A673 (cell line): ENCODE results near the gene THOC7. TPM values are rescaled to one million over a fixed set of nuclear protein-coding genes. Genes with fewer than 3 reads are reported as not detected.

Experiments
- BruUV-seq: library from RNA; stranded (reverse); fragments of 400-500 nt; replicated peaks from 2 replicates; lab custom pipeline; 2021; lab: Mats Ljungman, UMichigan
- CTCF ChIA-PET: fragments of 300-600 bp; sonication (Branson Sonifier 250); formaldehyde crosslinking; loops from one replicate; lab custom pipeline; 2022; ENCODE audit warnings: antibody characterized with exemption; lab: Charles Lee
- POLR2A ChIA-PET: fragments of 300-600 bp; sonication (Branson Sonifier 250); formaldehyde crosslinking; loops from one replicate; lab custom pipeline; 2022; ENCODE audit warnings: antibody characterized with exemption; ENCODE audit not compliant: low non-redundant PET; lab: Charles Lee
- DNase-seq: peaks from one replicate; pipeline ENCODE4 v3.0.0-alpha.2; 2015; ENCODE audit warnings: low spot score
- H3K27ac ChIP-seq: fragments of 200-600 bp; sonication (generic); 2 replicates; pipeline ENCODE4 v1.5.1; 2016; ENCODE audit warnings: mixed run types, low read depth, mild to moderate bottlenecking, mixed read lengths, antibody characterized with exemption, low read length; ENCODE audit not compliant: poor library complexity, severe bottlenecking
- H3K27me3 ChIP-seq: fragments of 200-600 bp; sonication (generic); replicated peaks from 2 replicates; pipeline ENCODE4 v1.6.1; 2017; ENCODE audit warnings: mixed run types, low read depth, mild to moderate bottlenecking, mixed read lengths, antibody characterized with exemption, low read length; ENCODE audit not compliant: insufficient read depth, poor library complexity
- H3K36me3 ChIP-seq: fragments of 200-600 bp; sonication (generic); 2 replicates; pipeline ENCODE4 v1.6.1; 2016; ENCODE audit warnings: mixed run types, mild to moderate bottlenecking, mixed read lengths, antibody characterized with exemption, low read length; ENCODE audit not compliant: insufficient read depth, poor library complexity, severe bottlenecking
- H3K4me1 ChIP-seq: fragments of 200-600 bp; sonication (generic); 2 replicates; pipeline ENCODE4 v1.6.1; 2017; ENCODE audit warnings: mixed run types, mild to moderate bottlenecking, mixed read lengths, antibody characterized with exemption, low read length; ENCODE audit not compliant: insufficient read depth, poor library complexity, severe bottlenecking
- H3K4me3 ChIP-seq: fragments of 200-600 bp; sonication (generic); 2 replicates; pipeline ENCODE4 v1.5.1; 2016; ENCODE audit warnings: low read depth, mixed run types, mild to moderate bottlenecking, mixed read lengths, low read length; ENCODE audit not compliant: poor library complexity, severe bottlenecking
- H3K9me3 ChIP-seq: fragments of 200-600 bp; sonication (generic); 2 replicates; pipeline ENCODE4 v1.6.1; 2016; ENCODE audit warnings: mixed run types, low read depth, mild to moderate bottlenecking, mixed read lengths, antibody characterized with exemption, low read length; ENCODE audit not compliant: poor library complexity, severe bottlenecking
- EZH2 ChIP-seq: fragments of 200-600 bp; sonication (generic); IDR thresholded peaks from 2 replicates; pipeline ENCODE4 v1.6.1; 2017; ENCODE audit warnings: borderline replicate concordance, low read depth, mild to moderate bottlenecking, mixed read lengths, antibody characterized with exemption, low read length; ENCODE audit not compliant: poor library complexity, severe bottlenecking
- intact Hi-C: fragments of 100-400 bp; cut with micrococcal nuclease; formaldehyde crosslinking; loops from one replicate; pipeline ENCODE4 v1.10.0; 2022; ENCODE audit not compliant: unreplicated experiment
- total RNA-seq: library from RNA; stranded (reverse); gene quantifications from 2 replicates; pipeline ENCODE4 v1.2.3, GENCODE V29; 2021
- TF ChIP-seq, protein P1 (sequence below): fragments of 300-800, 200-600 bp; sonication (generic); conservative IDR thresholded peaks from 2 replicates; pipeline ENCODE4 v1.5.1; 2017; ENCODE audit warnings: low read depth, mild to moderate bottlenecking, antibody characterized with exemption, low read length, moderate library complexity, mixed read lengths

The THOC7 gene
- total RNA-seq, 1 experiment from 2014 or later, result 37.3 TPM

DNA sequence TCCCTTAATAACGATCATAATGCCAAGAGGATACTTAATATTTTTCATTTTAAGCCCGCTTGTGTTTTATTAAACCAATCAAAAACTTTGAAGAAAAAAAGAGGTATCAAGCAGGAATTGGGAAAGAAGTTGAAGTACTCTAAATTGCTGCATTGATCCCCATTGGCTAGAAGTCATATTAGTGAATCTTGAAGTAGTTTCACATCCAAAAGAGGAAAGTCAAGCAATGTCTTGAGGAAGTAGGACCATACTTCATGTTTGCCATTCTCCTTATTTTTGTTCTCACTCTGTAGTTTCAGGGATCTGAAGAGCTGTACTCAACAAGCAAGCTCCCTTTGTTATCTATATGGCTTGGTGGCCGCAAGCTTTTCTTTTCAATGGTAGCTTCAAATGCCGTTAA, 46.4 kb upstream of the THOC7 start:
- ChIA-PET CTCF (no interaction called here), POLR2A (no interaction called here)
- Histone ChIP-seq H3K4me1 (no peaks in the 10 kb centered on the region), H3K4me3 (no peak overlapping the region), H3K27ac (no peak overlapping the region), H3K9me3 (no peaks in the 10 kb centered on the region), H3K27me3 (no peaks in the 10 kb centered on the region), H3K36me3 (no peaks in the 10 kb centered on the region)
- BruUV-seq, result no TSS peak
- TF ChIP-seq, protein P1, sequence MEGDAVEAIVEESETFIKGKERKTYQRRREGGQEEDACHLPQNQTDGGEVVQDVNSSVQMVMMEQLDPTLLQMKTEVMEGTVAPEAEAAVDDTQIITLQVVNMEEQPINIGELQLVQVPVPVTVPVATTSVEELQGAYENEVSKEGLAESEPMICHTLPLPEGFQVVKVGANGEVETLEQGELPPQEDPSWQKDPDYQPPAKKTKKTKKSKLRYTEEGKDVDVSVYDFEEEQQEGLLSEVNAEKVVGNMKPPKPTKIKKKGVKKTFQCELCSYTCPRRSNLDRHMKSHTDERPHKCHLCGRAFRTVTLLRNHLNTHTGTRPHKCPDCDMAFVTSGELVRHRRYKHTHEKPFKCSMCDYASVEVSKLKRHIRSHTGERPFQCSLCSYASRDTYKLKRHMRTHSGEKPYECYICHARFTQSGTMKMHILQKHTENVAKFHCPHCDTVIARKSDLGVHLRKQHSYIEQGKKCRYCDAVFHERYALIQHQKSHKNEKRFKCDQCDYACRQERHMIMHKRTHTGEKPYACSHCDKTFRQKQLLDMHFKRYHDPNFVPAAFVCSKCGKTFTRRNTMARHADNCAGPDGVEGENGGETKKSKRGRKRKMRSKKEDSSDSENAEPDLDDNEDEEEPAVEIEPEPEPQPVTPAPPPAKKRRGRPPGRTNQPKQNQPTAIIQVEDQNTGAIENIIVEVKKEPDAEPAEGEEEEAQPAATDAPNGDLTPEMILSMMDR, result no peak
- no peak for TF ChIP-seq EZH2
- DNase-seq, result no peak
- intact Hi-C loops, result no loop called here

DNA sequence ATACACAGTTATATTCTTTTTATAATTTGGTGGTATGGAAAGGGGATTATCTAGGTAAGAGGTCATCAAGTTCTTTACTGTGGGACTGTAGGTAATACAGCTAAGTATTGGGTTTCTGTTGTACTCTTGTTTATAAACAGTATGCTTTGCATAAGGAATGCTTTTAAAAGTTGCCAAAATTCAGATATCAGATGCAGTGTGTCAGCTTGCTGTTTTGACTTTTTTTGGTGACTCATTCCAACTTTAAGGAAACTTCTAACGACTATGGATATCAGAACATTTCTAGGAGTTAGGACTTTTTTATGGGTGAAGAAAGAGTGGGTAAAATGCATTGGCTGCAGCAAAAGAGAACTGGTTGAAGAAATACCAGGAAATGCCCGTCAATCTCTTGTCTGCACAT, 45.8 kb upstream of the THOC7 start:
- TF ChIP-seq, protein P1, result no peak
- TF ChIP-seq EZH2, result no peak
- no peaks in the 10 kb centered on the region for H3K9me3 ChIP-seq
- no peaks in the 10 kb centered on the region for H3K36me3 ChIP-seq
- H3K27me3 ChIP-seq, result no peaks in the 10 kb centered on the region
- intact Hi-C loops, result no loop called here
- no peak overlapping the region for H3K27ac ChIP-seq
- BruUV-seq, result no TSS peak
- no peak for DNase-seq
- POLR2A ChIA-PET, result no interaction called here
- H3K4me1 ChIP-seq, result no peaks in the 10 kb centered on the region
- no peak overlapping the region for H3K4me3 ChIP-seq
- CTCF ChIA-PET, result no interaction called here

DNA sequence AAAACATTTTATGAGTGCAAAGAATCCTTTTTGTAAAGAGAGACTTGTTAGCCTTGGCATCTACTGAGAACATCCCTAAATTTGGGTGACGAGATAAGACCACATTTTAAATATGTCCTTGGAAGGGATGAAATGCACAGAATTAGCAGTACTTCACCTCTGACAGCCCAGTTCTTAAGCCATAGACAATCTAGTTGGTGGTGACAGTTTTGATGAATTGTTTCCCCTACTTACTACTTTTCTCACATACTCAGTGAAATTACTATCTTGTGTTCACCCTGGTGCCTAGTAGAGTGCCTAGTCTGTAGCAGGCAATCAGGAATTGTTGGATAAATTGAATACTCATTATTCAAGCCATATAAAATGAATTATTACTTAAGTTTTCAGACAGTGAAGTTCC, 45.2 kb upstream of the THOC7 start:
- ChIA-PET POLR2A (no interaction called here), CTCF (no interaction called here)
- Histone ChIP-seq H3K27me3 (no peaks in the 10 kb centered on the region), H3K9me3 (no peaks in the 10 kb centered on the region), H3K4me3 (no peak overlapping the region), H3K4me1 (no peaks in the 10 kb centered on the region), H3K36me3 (no peaks in the 10 kb centered on the region), H3K27ac (no peak overlapping the region)
- no peak for TF ChIP-seq EZH2
- TF ChIP-seq, protein P1, result no peak
- BruUV-seq, result no TSS peak
- DNase-seq, result no peak
- intact Hi-C loops, result no loop called here
